GM15510 (cell line): Measurements from ENCODE around the gene KCNMA1.

Experiments
- POLR2A ChIP-seq: IDR thresholded peaks from 3 replicates; pipeline ENCODE4 v1.6.1; 2011; ENCODE audit warnings: borderline replicate concordance; ENCODE audit not compliant: insufficient read length; ENCODE audit errors: extremely low read depth

KCNMA1 gene

GRCh38 chr10:77027141-77027540, 610.5 kb downstream of the KCNMA1 start:
- no peak for TF ChIP-seq POLR2A

- TF ChIP-seq POLR2A, result no peak
Measured at GRCh38 chr10:77026148-77026547, 611.5 kb downstream of the KCNMA1 start.

- TF ChIP-seq POLR2A, result no peak
Measured at GRCh38 chr10:77024461-77024860, 613.1 kb downstream of the KCNMA1 start.

GRCh38 chr10:77023396-77023795, 614.2 kb downstream of the KCNMA1 start:
- TF ChIP-seq POLR2A, result no peak

GRCh38 chr10:77022671-77023070, 614.9 kb downstream of the KCNMA1 start:
- no peak for TF ChIP-seq POLR2A

- no peak for TF ChIP-seq POLR2A
Measured at GRCh38 chr10:77021966-77022490, 615.6 kb downstream of the KCNMA1 start.

GRCh38 chr10:77020426-77021040, 617.1 kb downstream of the KCNMA1 start:
- no peak for TF ChIP-seq POLR2A

GRCh38 chr10:77016855-77017254, 620.8 kb downstream of the KCNMA1 start:
- TF ChIP-seq POLR2A, result no peak

GRCh38 chr10:77016278-77016815, 621.3 kb downstream of the KCNMA1 start:
- no peak for TF ChIP-seq POLR2A

- TF ChIP-seq POLR2A, result no peak
Measured at GRCh38 chr10:77015360-77015759, 622.2 kb downstream of the KCNMA1 start.

- no peak for TF ChIP-seq POLR2A
Measured at GRCh38 chr10:77012812-77013500, 624.7 kb downstream of the KCNMA1 start.

- TF ChIP-seq POLR2A, result no peak
Measured at GRCh38 chr10:77011874-77012811, 625.5 kb downstream of the KCNMA1 start.

- no peak for TF ChIP-seq POLR2A
Measured at GRCh38 chr10:77010430-77010829, 627.2 kb downstream of the KCNMA1 start.

- no peak for TF ChIP-seq POLR2A
Measured at GRCh38 chr10:77007834-77008233, 629.8 kb downstream of the KCNMA1 start.
